Measurements from ENCODE around the gene MESD. TPM values are rescaled to one million over a fixed set of nuclear protein-coding genes. Genes with fewer than 3 reads are reported as not detected.

Gene MESD
- total RNA-seq, 1 donor from 2014 or later, result 25.9 TPM

DNA sequence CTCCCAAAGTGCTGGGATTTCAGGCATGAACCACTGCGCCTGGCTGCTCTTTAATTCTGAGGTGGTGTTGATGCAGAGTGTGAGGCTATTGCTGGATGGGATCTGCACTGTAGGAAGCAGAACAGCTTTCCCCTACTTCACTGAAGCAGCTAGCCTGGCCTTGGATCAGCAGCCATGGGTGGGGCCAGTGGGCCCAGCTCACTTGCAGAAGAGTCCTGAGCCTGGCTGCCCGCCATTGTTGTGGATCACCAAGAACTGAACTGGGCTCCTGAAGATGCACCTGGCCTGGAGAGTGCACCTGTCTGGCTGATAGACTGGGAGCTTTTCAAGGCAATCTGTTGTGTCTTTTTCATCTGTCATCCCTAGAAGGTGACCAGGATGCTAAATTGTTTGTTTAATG, 23.0 kb upstream of the MESD start:
- Histone ChIP-seq H3K36me3 (ENCODE audit: control insufficient read depth, insufficient read depth, low read length) (no peaks in the 10 kb centered on the region), H3K4me3 (ENCODE audit: low read depth, low read length) (no peak overlapping the region), H3K27me3 (ENCODE audit: control insufficient read depth, insufficient read depth, low read length) (no peaks in the 10 kb centered on the region)
- no peak for DNase-seq (ENCODE audit: low read depth)
- TF ChIP-seq, protein P1, sequence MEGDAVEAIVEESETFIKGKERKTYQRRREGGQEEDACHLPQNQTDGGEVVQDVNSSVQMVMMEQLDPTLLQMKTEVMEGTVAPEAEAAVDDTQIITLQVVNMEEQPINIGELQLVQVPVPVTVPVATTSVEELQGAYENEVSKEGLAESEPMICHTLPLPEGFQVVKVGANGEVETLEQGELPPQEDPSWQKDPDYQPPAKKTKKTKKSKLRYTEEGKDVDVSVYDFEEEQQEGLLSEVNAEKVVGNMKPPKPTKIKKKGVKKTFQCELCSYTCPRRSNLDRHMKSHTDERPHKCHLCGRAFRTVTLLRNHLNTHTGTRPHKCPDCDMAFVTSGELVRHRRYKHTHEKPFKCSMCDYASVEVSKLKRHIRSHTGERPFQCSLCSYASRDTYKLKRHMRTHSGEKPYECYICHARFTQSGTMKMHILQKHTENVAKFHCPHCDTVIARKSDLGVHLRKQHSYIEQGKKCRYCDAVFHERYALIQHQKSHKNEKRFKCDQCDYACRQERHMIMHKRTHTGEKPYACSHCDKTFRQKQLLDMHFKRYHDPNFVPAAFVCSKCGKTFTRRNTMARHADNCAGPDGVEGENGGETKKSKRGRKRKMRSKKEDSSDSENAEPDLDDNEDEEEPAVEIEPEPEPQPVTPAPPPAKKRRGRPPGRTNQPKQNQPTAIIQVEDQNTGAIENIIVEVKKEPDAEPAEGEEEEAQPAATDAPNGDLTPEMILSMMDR (IDR thresholded peaks at IDR 0.05; ENCODE audit: insufficient read depth, low read length, poor library complexity, severe bottlenecking), result no peak

GRCh38 chr15:81011593-81011992, 22.0 kb upstream of the MESD start:
- TF ChIP-seq, protein P1 (IDR thresholded peaks at IDR 0.05; ENCODE audit: insufficient read depth, low read length, poor library complexity, severe bottlenecking), result no peak
- Histone ChIP-seq H3K27me3 (ENCODE audit: control insufficient read depth, insufficient read depth, low read length) (no peaks in the 10 kb centered on the region), H3K4me3 (ENCODE audit: low read depth, low read length) (no peak overlapping the region), H3K36me3 (ENCODE audit: control insufficient read depth, insufficient read depth, low read length) (no peaks in the 10 kb centered on the region)
- DNase-seq (ENCODE audit: low read depth), result no peak

GRCh38 chr15:81010086-81010485, 20.5 kb upstream of the MESD start:
- TF ChIP-seq, protein P1 (IDR thresholded peaks at IDR 0.05; ENCODE audit: insufficient read depth, low read length, poor library complexity, severe bottlenecking), result no peak
- DNase-seq (ENCODE audit: low read depth), result no peak
- Histone ChIP-seq H3K36me3 (ENCODE audit: control insufficient read depth, insufficient read depth, low read length) (no peaks in the 10 kb centered on the region), H3K4me3 (ENCODE audit: low read depth, low read length) (no peak overlapping the region), H3K27me3 (ENCODE audit: control insufficient read depth, insufficient read depth, low read length) (no peaks in the 10 kb centered on the region)

GRCh38 chr15:81008312-81008711, 18.7 kb upstream of the MESD start:
- Histone ChIP-seq H3K4me3 (ENCODE audit: low read depth, low read length) (no peak overlapping the region), H3K36me3 (ENCODE audit: control insufficient read depth, insufficient read depth, low read length) (peaks cover 1% of the 10 kb centered on the region), H3K27me3 (ENCODE audit: control insufficient read depth, insufficient read depth, low read length) (no peaks in the 10 kb centered on the region)
- no peak for DNase-seq (ENCODE audit: low read depth)
- TF ChIP-seq, protein P1 (IDR thresholded peaks at IDR 0.05; ENCODE audit: insufficient read depth, low read length, poor library complexity, severe bottlenecking), result no peak

DNA sequence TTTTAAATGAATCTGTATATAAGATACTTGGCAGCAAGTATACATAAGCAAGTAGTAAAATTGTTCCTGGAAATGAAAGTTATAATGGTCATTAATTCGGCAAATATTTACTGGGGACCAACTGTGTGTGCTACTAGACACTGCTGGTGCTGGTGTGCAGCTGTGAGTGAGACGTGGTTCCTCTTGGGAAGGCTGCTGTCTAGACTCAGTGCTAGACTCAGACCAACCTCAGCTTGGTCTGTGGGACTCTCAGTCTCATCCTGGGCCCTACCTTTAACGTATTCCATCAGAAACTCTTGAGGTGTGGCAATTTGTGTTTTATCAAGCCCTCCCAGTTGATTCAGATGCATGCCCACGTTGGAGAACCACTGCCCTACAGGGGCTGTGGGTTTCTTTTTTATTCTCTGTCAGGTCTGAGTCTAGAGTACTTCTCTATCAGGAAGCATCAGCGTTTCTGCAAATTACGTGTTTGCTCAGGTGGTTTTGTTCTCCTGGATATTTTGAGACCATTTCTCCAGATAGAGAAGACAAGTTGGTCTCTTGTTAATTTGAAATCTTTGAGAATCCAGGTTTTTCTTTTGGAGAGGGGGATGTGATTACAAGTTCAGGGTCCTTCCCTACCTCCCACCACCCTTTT, 17.9 kb upstream of the MESD start:
- peaks cover 1% of the 10 kb centered on the region for H3K36me3 ChIP-seq (ENCODE audit: control insufficient read depth, insufficient read depth, low read length)
- DNase-seq (ENCODE audit: low read depth), result no peak
- no peak overlapping the region for H3K4me3 ChIP-seq (ENCODE audit: low read depth, low read length)
- TF ChIP-seq, protein P1 (IDR thresholded peaks at IDR 0.05; ENCODE audit: insufficient read depth, low read length, poor library complexity, severe bottlenecking), result no peak
- no peaks in the 10 kb centered on the region for H3K27me3 ChIP-seq (ENCODE audit: control insufficient read depth, insufficient read depth, low read length)

GRCh38 chr15:81006124-81006523, 16.5 kb upstream of the MESD start:
- Histone ChIP-seq H3K27me3 (ENCODE audit: control insufficient read depth, insufficient read depth, low read length) (no peaks in the 10 kb centered on the region), H3K4me3 (ENCODE audit: low read depth, low read length) (no peak overlapping the region), H3K36me3 (ENCODE audit: control insufficient read depth, insufficient read depth, low read length) (peaks cover 1% of the 10 kb centered on the region)
- TF ChIP-seq, protein P1 (IDR thresholded peaks at IDR 0.05; ENCODE audit: insufficient read depth, low read length, poor library complexity, severe bottlenecking), result no peak
- no peak for DNase-seq (ENCODE audit: low read depth)
